ENCODE measurements around the gene E2F4. TPM values are rescaled to one million over a fixed set of nuclear protein-coding genes. Genes with fewer than 3 reads are reported as not detected.

Gene E2F4
- total RNA-seq, 1 donor from 2014 or later = 32.4 TPM

DNA sequence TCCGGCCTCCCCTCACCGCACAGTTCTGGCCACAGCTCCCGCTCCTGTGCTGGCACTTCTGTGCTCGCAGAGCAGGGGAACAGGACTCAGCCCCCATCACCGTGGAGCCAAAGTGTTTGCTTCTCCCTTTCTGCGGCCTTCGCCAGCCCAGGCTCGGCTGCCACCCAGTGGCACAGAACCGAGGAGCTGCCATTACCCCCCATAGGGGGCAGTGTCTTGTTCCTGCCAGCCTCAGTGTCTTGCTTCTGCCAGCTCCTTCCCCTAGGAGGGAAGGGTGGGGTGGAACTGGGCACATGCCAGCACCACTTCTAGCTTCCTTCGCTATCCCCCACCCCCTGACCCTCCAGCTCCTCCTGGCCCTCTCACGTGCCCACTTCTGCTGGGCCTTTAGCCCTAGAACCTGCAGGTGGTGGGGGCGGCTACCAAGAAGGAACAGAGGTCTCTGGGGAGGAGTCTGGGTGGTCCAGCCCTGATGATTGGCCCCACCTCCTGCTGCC is 6.3 kb downstream of the E2F4 start:
- Histone ChIP-seq H3K4me1 (ENCODE audit: control insufficient read depth in 3 of 3, insufficient read depth in 3 of 3, low read length in 3 of 3) (peaks cover 18 to 23% (median 18%) of the 10 kb centered on the region in 3 donors), H3K36me3 (ENCODE audit: control insufficient read depth in 3 of 3, insufficient read depth in 3 of 3, low read length in 3 of 3) (peaks cover 49 to 53% (median 50%) of the 10 kb centered on the region in 3 donors), H3K27ac (ENCODE audit: low read depth, low read length) (no peak overlapping the region), H3K4me3 (ENCODE audit: low read length in 3 of 3) (no peak overlapping the region), H3K9ac (ENCODE audit: low read depth in 1 of 3, low read length in 3 of 3) (peak overlapping the region in 1 of 3 donors; percentile 8), H3K9me3 (ENCODE audit: control insufficient read depth in 3 of 3, low read length in 3 of 3) (no peaks in the 10 kb centered on the region), H3K27me3 (ENCODE audit: control insufficient read depth in 3 of 3, insufficient read depth in 3 of 3, low read length in 3 of 3) (no peaks in the 10 kb centered on the region)

DNA sequence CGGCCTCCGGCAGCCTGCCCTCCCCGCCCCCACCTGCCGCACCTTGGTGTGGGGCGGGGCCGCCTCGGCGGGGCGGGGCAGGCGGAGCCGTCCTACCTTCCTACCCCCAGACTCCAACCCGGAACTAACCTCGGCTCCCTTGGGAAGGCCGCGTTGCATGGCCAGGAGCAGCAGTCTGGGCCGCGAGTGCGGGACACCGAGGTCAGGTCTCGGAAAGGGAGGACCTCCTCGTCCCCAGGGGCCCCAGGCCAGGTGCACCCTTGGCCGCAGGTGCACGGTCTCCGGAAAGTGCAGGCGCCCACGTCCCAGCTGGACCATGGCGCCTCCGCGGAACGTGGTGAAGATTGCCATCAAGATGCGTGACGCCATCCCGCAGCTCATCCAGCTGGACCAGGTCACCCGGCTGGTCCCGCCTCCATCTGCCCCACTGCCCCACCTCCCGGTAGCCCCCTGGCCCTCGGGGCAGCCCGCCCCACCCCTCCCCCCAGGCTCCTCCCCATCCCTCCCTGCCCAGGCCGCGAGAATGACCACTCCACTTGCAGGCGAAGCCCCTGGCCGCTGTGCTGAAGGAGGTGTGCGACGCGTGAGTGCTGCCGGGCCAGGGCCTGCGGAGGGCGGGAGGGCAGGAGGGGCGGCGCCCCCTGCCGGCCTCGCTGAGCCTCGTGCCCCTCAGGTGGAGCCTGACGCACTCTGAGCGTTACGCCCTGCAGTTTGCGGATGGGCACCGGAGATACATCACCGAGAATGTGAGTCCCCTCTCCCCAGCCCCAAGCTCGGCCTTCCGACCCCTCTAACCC is 7.3 kb downstream of the E2F4 start, which contains the start of gene ELMO3:
ELMO3 (plus strand) TSS at position 121 of the 797 bp plus-strand sequence; CDS start at position 317, 196 bp downstream.
- peaks cover 47 to 56% (median 49%) of the 10 kb centered on the region in 3 donors for H3K36me3 ChIP-seq (ENCODE audit: control insufficient read depth in 3 of 3, insufficient read depth in 3 of 3, low read length in 3 of 3)
- H3K4me3 ChIP-seq (ENCODE audit: low read length in 3 of 3) = no peak within 1 kb of the TSS
- H3K27me3 ChIP-seq (ENCODE audit: control insufficient read depth in 3 of 3, insufficient read depth in 3 of 3, low read length in 3 of 3) = no peaks in the 10 kb centered on the region
- H3K9ac ChIP-seq (ENCODE audit: low read depth in 1 of 3, low read length in 3 of 3) = peak within 1 kb of the TSS in 1 of 3 donors; percentile 8
- H3K27ac ChIP-seq (ENCODE audit: low read depth, low read length) = no peak within 1 kb of the TSS
- no peaks in the 10 kb centered on the region for H3K9me3 ChIP-seq (ENCODE audit: control insufficient read depth in 3 of 3, low read length in 3 of 3)
- peaks cover 9 to 16% (median 10%) of the 10 kb centered on the region in 3 donors for H3K4me1 ChIP-seq (ENCODE audit: control insufficient read depth in 3 of 3, insufficient read depth in 3 of 3, low read length in 3 of 3)

DNA sequence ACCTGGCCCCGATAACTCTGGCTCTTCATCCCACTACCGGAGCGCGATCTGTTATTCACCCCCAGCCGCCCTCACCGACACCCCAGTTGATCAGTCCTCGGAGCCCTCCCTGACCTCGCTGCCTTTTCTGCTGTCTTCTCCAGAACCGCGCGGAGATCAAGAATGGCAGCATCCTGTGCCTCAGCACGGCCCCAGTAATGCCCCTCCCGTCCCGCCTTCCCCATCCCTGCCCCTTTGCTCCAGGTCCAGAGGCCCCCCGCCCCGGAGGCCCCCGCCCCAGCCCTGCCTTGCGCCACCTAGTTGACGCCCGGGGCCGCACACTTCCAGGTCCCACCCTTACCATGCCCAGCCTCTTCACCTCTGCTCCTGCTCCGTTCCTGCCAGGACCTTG is 7.8 kb downstream of the E2F4 start:
- H3K9me3 ChIP-seq (ENCODE audit: control insufficient read depth in 3 of 3, low read length in 3 of 3) = no peaks in the 10 kb centered on the region
- H3K36me3 ChIP-seq (ENCODE audit: control insufficient read depth in 3 of 3, insufficient read depth in 3 of 3, low read length in 3 of 3) = peaks cover 43 to 50% (median 44%) of the 10 kb centered on the region in 3 donors
- no peak overlapping the region for H3K9ac ChIP-seq (ENCODE audit: low read depth in 1 of 3, low read length in 3 of 3)
- peaks cover 9 to 16% (median 10%) of the 10 kb centered on the region in 3 donors for H3K4me1 ChIP-seq (ENCODE audit: control insufficient read depth in 3 of 3, insufficient read depth in 3 of 3, low read length in 3 of 3)
- no peaks in the 10 kb centered on the region for H3K27me3 ChIP-seq (ENCODE audit: control insufficient read depth in 3 of 3, insufficient read depth in 3 of 3, low read length in 3 of 3)
- no peak overlapping the region for H3K4me3 ChIP-seq (ENCODE audit: low read length in 3 of 3)
- no peak overlapping the region for H3K27ac ChIP-seq (ENCODE audit: low read depth, low read length)

DNA sequence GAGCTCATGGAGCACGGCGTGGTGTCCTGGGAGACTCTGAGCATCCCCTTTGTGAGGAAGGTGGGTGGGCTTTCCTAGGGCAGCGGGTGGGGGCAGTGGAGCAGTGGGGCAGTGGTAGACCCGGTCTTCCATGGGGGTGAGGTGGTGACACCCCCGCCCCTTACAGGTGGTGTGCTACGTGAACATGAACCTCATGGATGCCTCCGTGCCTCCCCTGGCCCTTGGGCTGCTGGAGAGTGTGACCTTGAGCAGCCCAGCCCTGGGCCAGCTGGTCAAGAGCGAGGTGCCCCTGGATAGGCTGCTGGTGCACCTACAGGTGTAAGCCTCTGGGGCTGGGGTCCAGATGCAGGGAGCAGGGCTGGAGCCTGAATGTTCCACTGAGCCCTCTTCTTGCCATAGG is 8.5 kb downstream of the E2F4 start:
- peaks cover 36 to 44% (median 37%) of the 10 kb centered on the region in 3 donors for H3K36me3 ChIP-seq (ENCODE audit: control insufficient read depth in 3 of 3, insufficient read depth in 3 of 3, low read length in 3 of 3)

DNA sequence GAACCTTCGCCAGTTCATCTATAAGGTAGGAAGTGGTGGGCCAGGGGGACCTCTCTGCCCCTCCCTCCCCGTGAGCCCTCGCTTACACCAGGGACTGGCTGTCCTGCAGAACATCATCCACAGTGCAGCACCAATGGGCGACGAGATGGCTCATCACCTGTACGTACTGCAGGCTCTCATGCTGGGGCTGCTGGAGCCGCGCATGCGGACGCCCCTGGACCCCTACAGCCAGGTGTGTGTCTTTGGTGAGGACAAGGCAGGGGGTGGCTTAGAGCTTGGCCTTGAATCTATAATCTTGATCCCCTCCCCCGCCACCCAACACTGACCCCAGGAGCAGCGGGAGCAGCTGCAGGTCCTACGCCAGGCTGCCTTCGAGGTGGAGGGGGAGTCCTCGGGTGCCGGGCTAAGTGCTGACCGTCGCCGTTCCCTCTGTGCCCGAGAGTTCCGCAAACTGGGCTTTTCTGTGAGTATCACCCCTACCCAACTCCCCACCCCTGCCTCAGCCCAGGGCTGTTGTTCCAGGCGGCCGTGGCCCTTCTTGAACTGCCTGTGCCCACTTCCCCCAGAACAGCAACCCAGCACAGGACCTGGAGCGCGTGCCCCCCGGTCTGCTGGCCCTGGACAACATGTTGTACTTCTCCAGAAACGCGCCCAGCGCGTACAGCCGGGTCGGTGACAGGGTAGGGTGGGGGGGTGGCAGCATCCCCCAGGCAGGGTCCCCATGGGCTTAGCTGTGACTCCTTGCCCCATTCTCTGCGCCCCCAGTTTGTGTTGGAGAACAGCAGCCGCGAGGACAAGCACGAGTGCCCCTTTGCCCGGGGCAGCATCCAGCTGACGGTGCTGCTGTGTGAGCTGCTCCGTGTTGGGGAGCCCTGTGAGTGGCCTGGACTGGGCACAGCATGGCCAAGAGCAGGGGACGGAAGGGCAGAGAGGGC is 9.7 kb downstream of the E2F4 start:
- no peaks in the 10 kb centered on the region for H3K9me3 ChIP-seq (ENCODE audit: control insufficient read depth in 3 of 3, low read length in 3 of 3)
- H3K27ac ChIP-seq (ENCODE audit: low read depth, low read length) = no peak overlapping the region
- no peak overlapping the region for H3K4me3 ChIP-seq (ENCODE audit: low read length in 3 of 3)
- H3K27me3 ChIP-seq (ENCODE audit: control insufficient read depth in 3 of 3, insufficient read depth in 3 of 3, low read length in 3 of 3) = no peaks in the 10 kb centered on the region
- H3K36me3 ChIP-seq (ENCODE audit: control insufficient read depth in 3 of 3, insufficient read depth in 3 of 3, low read length in 3 of 3) = peaks cover 26 to 32% (median 28%) of the 10 kb centered on the region in 3 donors
- H3K4me1 ChIP-seq (ENCODE audit: control insufficient read depth in 3 of 3, insufficient read depth in 3 of 3, low read length in 3 of 3) = peaks cover 9 to 16% (median 10%) of the 10 kb centered on the region in 3 donors
- H3K9ac ChIP-seq (ENCODE audit: low read depth in 1 of 3, low read length in 3 of 3) = no peak overlapping the region

More for the DNA sequence above, 8.5 kb downstream of the E2F4 start:
- Histone ChIP-seq H3K9me3 (ENCODE audit: control insufficient read depth in 3 of 3, low read length in 3 of 3) (no peaks in the 10 kb centered on the region), H3K27ac (ENCODE audit: low read depth, low read length) (no peak overlapping the region), H3K4me1 (ENCODE audit: control insufficient read depth in 3 of 3, insufficient read depth in 3 of 3, low read length in 3 of 3) (peaks cover 9 to 16% (median 10%) of the 10 kb centered on the region in 3 donors), H3K4me3 (ENCODE audit: low read length in 3 of 3) (no peak overlapping the region), H3K27me3 (ENCODE audit: control insufficient read depth in 3 of 3, insufficient read depth in 3 of 3, low read length in 3 of 3) (no peaks in the 10 kb centered on the region), H3K9ac (ENCODE audit: low read depth in 1 of 3, low read length in 3 of 3) (no peak overlapping the region)

DNA sequence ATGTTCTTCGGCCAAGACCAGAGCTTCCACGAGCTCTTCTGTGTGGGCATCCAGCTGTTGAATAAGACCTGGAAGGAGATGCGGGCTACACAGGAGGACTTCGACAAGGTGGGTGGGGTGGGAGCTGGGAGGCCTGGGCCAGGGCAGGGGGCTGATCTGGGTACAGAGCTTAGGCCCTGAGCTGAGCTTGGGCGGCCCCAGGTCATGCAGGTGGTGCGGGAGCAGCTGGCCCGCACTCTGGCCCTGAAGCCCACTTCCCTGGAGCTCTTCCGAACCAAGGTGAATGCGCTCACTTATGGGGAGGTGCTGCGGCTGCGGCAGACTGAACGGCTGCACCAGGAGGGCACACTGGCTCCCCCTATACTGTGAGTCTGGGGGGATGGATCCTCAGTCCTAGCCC is 10.5 kb downstream of the E2F4 start:
- H3K9me3 ChIP-seq (ENCODE audit: control insufficient read depth in 3 of 3, low read length in 3 of 3) = no peaks in the 10 kb centered on the region
- no peak overlapping the region for H3K9ac ChIP-seq (ENCODE audit: low read depth in 1 of 3, low read length in 3 of 3)
- no peak overlapping the region for H3K27ac ChIP-seq (ENCODE audit: low read depth, low read length)
- H3K27me3 ChIP-seq (ENCODE audit: control insufficient read depth in 3 of 3, insufficient read depth in 3 of 3, low read length in 3 of 3) = no peaks in the 10 kb centered on the region
- peaks cover 8 to 19% (median 14%) of the 10 kb centered on the region in 3 donors for H3K4me1 ChIP-seq (ENCODE audit: control insufficient read depth in 3 of 3, insufficient read depth in 3 of 3, low read length in 3 of 3)
- peaks cover 18 to 24% (median 21%) of the 10 kb centered on the region in 3 donors for H3K36me3 ChIP-seq (ENCODE audit: control insufficient read depth in 3 of 3, insufficient read depth in 3 of 3, low read length in 3 of 3)
- H3K4me3 ChIP-seq (ENCODE audit: low read length in 3 of 3) = no peak overlapping the region

DNA sequence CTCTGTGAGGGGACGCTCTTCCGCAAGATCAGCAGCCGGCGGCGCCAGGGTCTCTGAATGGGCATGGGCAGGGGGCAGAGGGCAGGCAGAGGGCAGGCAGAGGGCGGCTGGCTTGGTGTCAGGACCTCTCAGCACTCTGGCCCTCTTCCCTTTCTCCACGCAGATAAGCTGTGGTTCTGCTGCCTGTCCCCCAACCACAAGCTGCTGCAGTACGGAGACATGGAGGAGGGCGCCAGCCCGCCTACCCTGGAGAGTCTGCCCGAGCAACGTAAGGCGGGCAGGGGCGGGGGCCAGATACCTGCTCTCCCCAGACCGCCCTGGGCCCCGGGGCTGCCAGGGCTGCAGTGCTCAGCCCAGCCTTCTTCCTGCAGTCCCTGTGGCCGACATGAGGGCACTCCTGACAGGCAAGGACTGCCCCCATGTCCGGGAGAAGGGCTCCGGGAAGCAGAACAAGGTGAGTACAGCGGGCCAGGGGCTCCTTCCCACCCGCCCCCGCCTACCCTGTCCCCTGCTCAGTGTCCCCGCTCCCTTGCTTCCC is 11.1 kb downstream of the E2F4 start:
- Histone ChIP-seq H3K4me1 (ENCODE audit: control insufficient read depth in 3 of 3, insufficient read depth in 3 of 3, low read length in 3 of 3) (peaks cover 11 to 19% (median 17%) of the 10 kb centered on the region in 3 donors), H3K9ac (ENCODE audit: low read depth in 1 of 3, low read length in 3 of 3) (no peak overlapping the region), H3K27ac (ENCODE audit: low read depth, low read length) (no peak overlapping the region), H3K36me3 (ENCODE audit: control insufficient read depth in 3 of 3, insufficient read depth in 3 of 3, low read length in 3 of 3) (peaks cover 12 to 18% (median 15%) of the 10 kb centered on the region in 3 donors), H3K9me3 (ENCODE audit: control insufficient read depth in 3 of 3, low read length in 3 of 3) (no peaks in the 10 kb centered on the region), H3K4me3 (ENCODE audit: low read length in 3 of 3) (no peak overlapping the region), H3K27me3 (ENCODE audit: control insufficient read depth in 3 of 3, insufficient read depth in 3 of 3, low read length in 3 of 3) (no peaks in the 10 kb centered on the region)

DNA sequence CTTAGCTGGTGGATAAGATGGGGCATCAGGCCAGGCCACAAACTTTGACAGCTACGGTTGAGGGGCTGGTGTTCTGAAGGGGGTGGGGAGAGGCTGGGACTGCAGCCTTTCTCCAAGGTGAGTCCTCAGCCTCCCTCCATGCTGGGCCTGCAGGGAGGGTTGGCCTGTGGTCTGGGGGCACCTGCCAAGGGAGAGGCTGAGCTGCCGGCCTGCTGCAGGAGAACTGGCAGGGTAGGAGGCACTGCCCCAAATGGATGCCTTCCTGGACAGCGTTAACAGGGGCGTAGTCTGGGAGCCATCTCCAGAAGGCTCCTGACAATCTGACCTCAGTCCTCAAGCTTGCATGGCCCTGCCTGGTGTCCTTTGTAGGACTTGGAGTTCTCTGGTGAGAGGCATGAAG is 12.1 kb downstream of the E2F4 start:
- H3K27ac ChIP-seq (ENCODE audit: low read depth, low read length) = no peak overlapping the region
- H3K4me1 ChIP-seq (ENCODE audit: control insufficient read depth in 3 of 3, insufficient read depth in 3 of 3, low read length in 3 of 3) = peaks cover 13 to 24% (median 19%) of the 10 kb centered on the region in 3 donors
- H3K4me3 ChIP-seq (ENCODE audit: low read length in 3 of 3) = no peak overlapping the region
- peaks cover 9 to 14% (median 12%) of the 10 kb centered on the region in 3 donors for H3K36me3 ChIP-seq (ENCODE audit: control insufficient read depth in 3 of 3, insufficient read depth in 3 of 3, low read length in 3 of 3)
- no peaks in the 10 kb centered on the region for H3K9me3 ChIP-seq (ENCODE audit: control insufficient read depth in 3 of 3, low read length in 3 of 3)
- no peaks in the 10 kb centered on the region for H3K27me3 ChIP-seq (ENCODE audit: control insufficient read depth in 3 of 3, insufficient read depth in 3 of 3, low read length in 3 of 3)
- no peak overlapping the region for H3K9ac ChIP-seq (ENCODE audit: low read depth in 1 of 3, low read length in 3 of 3)

DNA sequence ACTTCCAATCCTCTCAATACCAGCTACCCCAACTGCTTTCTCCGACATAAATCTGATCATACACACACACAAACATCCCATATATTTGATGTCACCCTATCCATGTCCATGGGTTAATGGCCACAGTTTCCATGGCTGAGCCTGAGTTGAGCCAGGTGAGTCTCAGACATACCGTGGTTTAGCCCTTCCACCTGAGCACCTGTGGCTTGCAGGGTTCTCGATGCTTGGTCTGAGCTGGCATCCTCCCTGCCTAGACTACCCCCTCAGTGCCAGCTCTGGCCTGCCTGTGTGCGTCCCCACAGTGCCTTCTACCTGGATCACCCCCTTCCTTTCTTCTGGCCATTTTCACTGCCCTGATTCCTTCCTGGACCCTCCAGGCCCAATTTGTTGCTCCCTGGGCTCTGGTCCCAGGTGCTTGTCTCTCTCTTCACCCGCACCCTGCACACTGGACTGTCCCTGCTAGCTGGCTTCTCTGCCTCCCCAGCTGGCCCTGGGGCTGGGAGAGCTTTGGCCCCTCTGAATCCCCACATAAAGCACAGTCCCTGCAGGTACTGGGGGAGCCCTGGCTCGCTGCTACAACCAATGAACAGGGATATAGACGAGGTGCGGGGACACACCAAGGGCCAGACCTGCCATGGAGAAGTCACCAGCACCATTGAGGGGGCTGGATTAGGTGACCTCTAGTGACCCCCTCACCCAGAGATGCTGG is 14.3 kb downstream of the E2F4 start:
- Histone ChIP-seq H3K9me3 (ENCODE audit: control insufficient read depth in 3 of 3, low read length in 3 of 3) (no peaks in the 10 kb centered on the region), H3K4me1 (ENCODE audit: control insufficient read depth in 3 of 3, insufficient read depth in 3 of 3, low read length in 3 of 3) (peaks cover 28 to 44% (median 35%) of the 10 kb centered on the region in 3 donors), H3K27ac (ENCODE audit: low read depth, low read length) (no peak overlapping the region), H3K27me3 (ENCODE audit: control insufficient read depth in 3 of 3, insufficient read depth in 3 of 3, low read length in 3 of 3) (no peaks in the 10 kb centered on the region), H3K9ac (ENCODE audit: low read depth in 1 of 3, low read length in 3 of 3) (peak overlapping the region in 1 of 3 donors; percentile 4), H3K4me3 (ENCODE audit: low read length in 3 of 3) (no peak overlapping the region), H3K36me3 (ENCODE audit: control insufficient read depth in 3 of 3, insufficient read depth in 3 of 3, low read length in 3 of 3) (peaks cover 8 to 17% (median 11%) of the 10 kb centered on the region in 3 donors)

All from skeletal muscle tissue (tissue), 4 donors.